ENCODE results near the gene THBD. TPM values are rescaled to one million over a fixed set of nuclear protein-coding genes. Genes with fewer than 3 reads are reported as not detected.
"Not testable (repeated sequence)": the region's sequence is repeated elsewhere in the genome, so short reads cannot be mapped to it uniquely, and the experiment has no call there.

THBD gene
- total RNA-seq, 1 donor from 2014 or later, result 5.8 TPM

- Mint-ChIP-seq H3K27me3 (peaks cover 44% of the 10 kb centered on the region), H3K4me1 (ENCODE audit: unreplicated experiment) (peaks cover 14% of the 10 kb centered on the region), H3K4me3 (no peak overlapping the region), H3K36me3 (no peaks in the 10 kb centered on the region), H3K27ac (no peak overlapping the region), H3K9me3 (no peaks in the 10 kb centered on the region)
- no peak for TF ChIP-seq CTCF (conservative IDR thresholded peaks at IDR 0.05)
- no peak for DNase-seq (ENCODE audit: extremely low spot score, unreplicated experiment)
These were observed 21.1 kb downstream of the THBD start for GRCh38 chr20:23028392-23028791.

GRCh38 chr20:23027721-23028120 lies 21.8 kb downstream of the THBD start:
- H3K4me3 Mint-ChIP-seq, result no peak overlapping the region
- no peak for TF ChIP-seq CTCF (conservative IDR thresholded peaks at IDR 0.05)
- no peak for DNase-seq (ENCODE audit: extremely low spot score, unreplicated experiment)
- peaks cover 14% of the 10 kb centered on the region for H3K4me1 Mint-ChIP-seq (ENCODE audit: unreplicated experiment)
- H3K9me3 Mint-ChIP-seq, result no peaks in the 10 kb centered on the region
- H3K27me3 Mint-ChIP-seq, result peaks cover 40% of the 10 kb centered on the region
- no peaks in the 10 kb centered on the region for H3K36me3 Mint-ChIP-seq
- no peak overlapping the region for H3K27ac Mint-ChIP-seq

GRCh38 chr20:23025503-23025902 lies 24.0 kb downstream of the THBD start:
- not testable (repeated sequence) for H3K27ac Mint-ChIP-seq; DNase-seq (ENCODE audit: extremely low spot score, unreplicated experiment); H3K4me3 Mint-ChIP-seq; H3K9me3 Mint-ChIP-seq; H3K36me3 Mint-ChIP-seq
- peaks cover 27% of the 10 kb centered on the region for H3K27me3 Mint-ChIP-seq
- peaks cover 21% of the 10 kb centered on the region for H3K4me1 Mint-ChIP-seq (ENCODE audit: unreplicated experiment)

- no peaks in the 10 kb centered on the region for H3K36me3 Mint-ChIP-seq
- peaks cover 21% of the 10 kb centered on the region for H3K4me1 Mint-ChIP-seq (ENCODE audit: unreplicated experiment)
- H3K4me3 Mint-ChIP-seq, result no peak overlapping the region
- H3K9me3 Mint-ChIP-seq, result no peaks in the 10 kb centered on the region
- no peak overlapping the region for H3K27ac Mint-ChIP-seq
- DNase-seq (ENCODE audit: extremely low spot score, unreplicated experiment), result no peak
- H3K27me3 Mint-ChIP-seq, result peaks cover 22% of the 10 kb centered on the region
- no peak for TF ChIP-seq CTCF (conservative IDR thresholded peaks at IDR 0.05)
These were observed 24.8 kb downstream of the THBD start for GRCh38 chr20:23024701-23025100.

- peaks cover 21% of the 10 kb centered on the region for H3K4me1 Mint-ChIP-seq (ENCODE audit: unreplicated experiment)
- H3K27ac Mint-ChIP-seq, result no peak overlapping the region
- H3K9me3 Mint-ChIP-seq, result no peaks in the 10 kb centered on the region
- no peak overlapping the region for H3K4me3 Mint-ChIP-seq
- no peak for DNase-seq (ENCODE audit: extremely low spot score, unreplicated experiment)
- no peak for TF ChIP-seq CTCF (conservative IDR thresholded peaks at IDR 0.05)
- peaks cover 18% of the 10 kb centered on the region for H3K27me3 Mint-ChIP-seq
- no peaks in the 10 kb centered on the region for H3K36me3 Mint-ChIP-seq
These were observed 25.8 kb downstream of the THBD start for GRCh38 chr20:23023621-23024177.

- Mint-ChIP-seq H3K27ac (no peak overlapping the region), H3K9me3 (no peaks in the 10 kb centered on the region), H3K36me3 (no peaks in the 10 kb centered on the region), H3K4me1 (ENCODE audit: unreplicated experiment) (peaks cover 21% of the 10 kb centered on the region), H3K4me3 (no peak overlapping the region), H3K27me3 (peaks cover 18% of the 10 kb centered on the region)
- no peak for DNase-seq (ENCODE audit: extremely low spot score, unreplicated experiment)
- no peak for TF ChIP-seq CTCF (conservative IDR thresholded peaks at IDR 0.05)
These were observed 26.6 kb downstream of the THBD start for GRCh38 chr20:23022849-23023248.

Data from type B pancreatic cell (in vitro differentiated cells).